Fibroblast of lung (primary cell): ENCODE data around the gene OXCT1.

Source experiments
- CTCF ChIP-seq, 2 donors: IDR thresholded peaks in 1 of 2; conservative IDR thresholded peaks in 1 of 2; 1 replicate in 1 of 2; 2 replicates in 1 of 2; pipeline ENCODE4 v1.5.1; 2011 to 2012; ENCODE audit warnings: low read length in 2 of 2, control low read depth in 1 of 2, inconsistent platforms in 1 of 2, low read depth in 1 of 2, mild to moderate bottlenecking in 1 of 2
- EZH2 ChIP-seq: IDR thresholded peaks from 2 replicates; pipeline ENCODE4 v1.5.1; 2012; ENCODE audit warnings: low read length, control low read depth, mild to moderate bottlenecking; ENCODE audit errors: missing control alignments

DNA sequence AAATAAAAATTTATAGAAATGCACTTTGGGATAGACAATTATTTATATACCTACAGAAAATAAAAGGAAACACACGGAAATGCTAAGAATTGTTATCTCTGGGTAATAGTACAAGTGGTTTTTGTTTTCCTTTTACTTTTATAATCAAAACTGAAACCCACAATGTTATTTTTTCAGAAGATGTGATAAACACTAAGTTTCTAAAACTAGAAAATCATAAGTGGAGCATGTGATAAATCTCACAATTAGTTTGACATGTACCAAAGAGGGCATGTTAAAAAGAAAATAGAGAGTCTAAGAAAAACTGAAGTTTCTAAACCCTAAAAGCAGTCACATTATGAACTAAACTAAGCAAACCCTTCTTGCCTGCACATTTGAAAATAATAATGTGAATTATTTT lies 61.1 kb downstream of the OXCT1 start:
- TF ChIP-seq CTCF (conservative IDR thresholded peaks at IDR 0.05 in 1 of 2, IDR thresholded peaks at IDR 0.05 in 1 of 2; ENCODE audit: low read depth in 1 of 2, low read length in 2 of 2) (no peak), EZH2 (no peak)
